GM23338 (cell line): Measurements from ENCODE around the gene R3HDM4.

Source experiments
- CTCF ChIP-seq, 2 experiments: fragments of 200-600 bp in 1 of 2; sonication (generic) in 1 of 2; conservative IDR thresholded peaks; 2 replicates each; pipeline versions ENCODE4 v1.5.1 to v1.6.1; 2016 to 2017; ENCODE audit warnings: antibody characterized with exemption in 2 of 2, low read depth in 2 of 2, mild to moderate bottlenecking in 2 of 2, moderate library complexity in 1 of 2
- EZH2 ChIP-seq: fragments of 200-600 bp; sonication (generic); IDR thresholded peaks from one replicate; pipeline ENCODE4 v1.8.0; 2017; ENCODE audit warnings: antibody characterized with exemption, mild to moderate bottlenecking, low read depth; ENCODE audit not compliant: unreplicated experiment
- EZH2phosphoT487 ChIP-seq: fragments of 200-600 bp; sonication (generic); IDR thresholded peaks from one replicate; pipeline ENCODE4 v1.8.1; 2018; ENCODE audit warnings: antibody characterized with exemption; ENCODE audit not compliant: unreplicated experiment
- JUNB ChIP-seq: IDR thresholded peaks from one replicate; pipeline ENCODE4 v1.6.1; 2016; ENCODE audit warnings: antibody characterized with exemption; ENCODE audit not compliant: unreplicated experiment
- POLR2AphosphoS5 ChIP-seq: IDR thresholded peaks from 2 replicates; pipeline ENCODE4 v1.6.1; 2016; ENCODE audit warnings: antibody characterized with exemption, low read depth
- REST ChIP-seq: IDR thresholded peaks from one replicate; pipeline ENCODE4 v1.6.1; 2018; ENCODE audit warnings: antibody characterized with exemption; ENCODE audit not compliant: unreplicated experiment

- TF ChIP-seq CTCF (conservative IDR thresholded peaks at IDR 0.05; ENCODE audit: low read depth in 2 of 2) (no peak), JUNB (no peak), REST (no peak), EZH2 (no peak), POLR2AphosphoS5 (no peak), EZH2phosphoT487 (no peak)
Observed at GRCh38 chr19:925087-925525, 12.1 kb upstream of the R3HDM4 start.
